NCI-H774 (cell line): ENCODE data around the gene TMEM237.
A peak's percentile ranks its signal among the peaks of the same experiment; 100 is the strongest.

ENCODE experiments used
- DNase-seq: peaks from one replicate; lab custom pipeline; 2025; lab: John Stamatoyannopoulos, UW

The TMEM237 gene

DNA sequence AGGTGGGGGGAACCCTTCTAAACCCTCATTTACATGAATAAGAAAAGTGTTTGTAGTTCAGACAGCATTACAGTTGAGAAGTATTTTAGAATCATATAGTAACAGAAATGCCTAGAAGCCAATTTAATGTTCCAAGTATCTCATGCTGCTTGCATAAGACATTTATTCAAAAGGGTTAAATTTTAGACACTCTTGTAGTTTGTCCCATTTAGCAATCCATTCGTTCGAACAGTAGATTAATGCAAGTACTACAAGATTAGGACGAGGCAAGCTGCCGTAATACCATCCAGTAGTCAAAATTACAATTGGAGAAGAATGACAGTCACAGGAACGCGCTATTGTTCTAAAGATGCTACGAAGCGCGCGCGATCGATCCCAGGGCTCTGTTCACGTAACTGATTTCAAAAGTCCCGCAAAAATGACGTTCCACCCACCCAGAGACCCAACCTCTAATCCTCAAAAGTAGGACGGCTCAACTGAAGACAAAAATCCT is 1.2 kb downstream of the TMEM237 start:
- DNase-seq: no peak

DNA sequence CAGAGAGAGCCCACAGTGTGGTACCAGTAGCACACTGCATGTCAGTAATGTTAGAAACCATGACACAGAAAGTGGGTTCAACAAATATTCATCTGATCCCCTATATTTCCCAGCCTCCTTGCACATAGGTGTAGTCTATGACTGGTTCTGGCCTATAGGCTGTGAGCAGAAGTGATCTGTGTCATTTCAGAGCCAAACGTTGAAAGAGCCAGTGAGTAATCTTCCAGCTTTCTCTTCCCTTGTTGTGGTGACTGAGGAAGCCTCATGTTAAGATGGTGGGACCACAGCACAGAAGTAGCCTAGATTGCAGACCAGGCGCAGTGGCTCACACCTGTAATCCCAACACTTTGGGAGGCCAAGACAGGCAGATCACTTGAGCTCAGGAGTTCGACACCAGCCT is 4.1 kb downstream of the TMEM237 start:
- no peak for DNase-seq

DNA sequence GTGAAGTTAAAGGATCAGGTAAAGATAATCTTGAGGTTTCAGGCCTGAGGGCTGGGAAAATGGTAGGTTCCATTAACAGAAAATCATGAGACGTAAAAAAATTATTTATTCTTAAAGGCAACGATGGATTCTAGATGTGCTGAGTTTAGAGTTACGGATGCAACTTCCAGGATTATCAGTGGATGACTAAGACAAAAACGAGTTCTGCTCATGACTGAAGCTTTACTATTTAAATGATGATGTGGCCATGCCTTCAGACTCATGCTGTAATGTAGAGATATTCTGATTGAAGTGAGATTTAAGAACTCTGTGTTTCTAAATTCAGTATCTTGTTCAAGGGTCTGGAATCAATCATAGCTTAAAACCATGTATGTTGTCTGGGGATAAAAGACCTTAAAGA is 5.0 kb downstream of the TMEM237 start:
- no peak for DNase-seq

DNA sequence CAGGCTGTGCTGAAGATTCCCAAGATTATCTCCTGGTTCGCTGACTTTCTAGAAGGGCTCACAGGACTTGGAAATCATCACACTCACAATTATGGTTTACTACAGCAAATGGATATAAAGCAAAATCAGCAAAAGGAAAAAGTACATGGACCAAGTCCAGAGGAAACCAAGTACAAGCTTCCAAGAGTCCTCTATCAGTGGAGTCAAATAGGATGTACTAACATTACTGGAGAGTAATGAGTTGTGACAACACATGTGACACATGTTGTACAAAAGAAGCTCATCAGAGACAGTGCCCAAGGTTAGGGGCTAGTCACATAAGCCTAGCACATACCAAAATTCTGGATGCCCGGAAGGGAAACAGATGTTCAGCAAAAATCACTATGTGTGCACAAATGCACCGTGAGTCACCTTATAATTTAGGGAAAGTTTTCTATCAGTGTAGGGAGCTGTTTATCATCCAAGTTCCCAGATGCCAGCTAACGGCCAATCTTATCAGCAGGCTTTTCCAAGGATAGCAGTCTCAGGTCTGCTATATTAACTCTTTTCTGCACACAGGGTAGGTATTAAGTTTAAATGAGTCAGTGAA is 9.5 kb downstream of the TMEM237 start:
- DNase-seq: no peak

DNA sequence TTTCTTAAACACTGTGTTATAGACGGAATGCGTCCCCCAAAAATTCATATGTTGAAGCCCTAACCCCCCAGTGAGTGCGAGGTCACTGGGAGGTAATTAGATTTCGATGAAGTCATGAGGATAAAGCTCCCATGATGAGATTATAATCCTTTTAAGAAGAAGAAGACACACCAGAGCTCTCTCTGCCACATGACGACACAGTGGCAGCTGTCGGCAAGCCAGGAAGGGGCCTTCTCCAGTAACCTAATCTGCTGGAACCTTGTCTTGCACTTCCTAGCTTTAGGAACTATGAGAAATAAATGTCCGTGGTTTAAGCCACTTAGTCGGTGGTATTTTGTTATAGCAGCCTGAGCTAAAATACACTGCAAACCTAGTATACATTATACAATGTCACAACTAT is 12.3 kb downstream of the TMEM237 start:
- DNase-seq: no peak

DNA sequence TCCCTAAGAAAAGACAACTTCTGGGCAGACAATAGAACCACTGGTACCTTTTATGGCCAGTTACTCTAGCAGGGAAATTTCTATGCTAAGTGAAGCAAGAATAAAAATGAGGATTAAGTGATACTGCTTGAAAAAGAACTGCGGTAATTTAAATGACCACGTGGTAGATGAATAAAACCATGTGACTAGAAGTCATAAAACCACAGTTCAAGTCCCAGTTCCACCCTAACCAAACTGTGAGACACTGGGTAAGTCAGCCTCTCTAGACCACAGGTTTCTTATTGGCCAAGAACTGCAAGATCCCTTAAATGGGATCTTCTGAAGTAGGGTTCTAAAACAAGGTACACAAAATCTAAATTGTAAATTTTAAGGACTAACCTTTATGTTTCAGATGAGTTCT is 12.7 kb downstream of the TMEM237 start:
- no peak for DNase-seq

DNA sequence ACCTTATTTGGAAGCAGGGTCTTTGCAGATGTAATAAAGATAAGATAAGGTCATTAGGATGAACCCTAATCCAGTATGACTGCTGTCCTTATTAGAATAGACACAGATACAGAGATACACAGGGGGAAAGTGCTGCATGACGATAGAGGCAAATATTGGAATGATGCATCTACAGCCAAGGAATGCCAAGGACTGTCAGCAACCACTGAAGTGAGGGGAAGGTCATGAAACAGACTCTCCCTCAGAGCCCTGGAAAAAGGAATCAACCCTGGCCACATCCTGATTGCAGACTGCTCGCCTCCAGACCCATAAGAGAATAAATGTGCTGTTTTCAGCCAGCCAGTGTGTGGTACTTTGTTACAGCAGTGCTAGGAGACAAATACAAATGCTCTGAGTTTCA is 14.8 kb downstream of the TMEM237 start:
- DNase-seq: no peak

DNA sequence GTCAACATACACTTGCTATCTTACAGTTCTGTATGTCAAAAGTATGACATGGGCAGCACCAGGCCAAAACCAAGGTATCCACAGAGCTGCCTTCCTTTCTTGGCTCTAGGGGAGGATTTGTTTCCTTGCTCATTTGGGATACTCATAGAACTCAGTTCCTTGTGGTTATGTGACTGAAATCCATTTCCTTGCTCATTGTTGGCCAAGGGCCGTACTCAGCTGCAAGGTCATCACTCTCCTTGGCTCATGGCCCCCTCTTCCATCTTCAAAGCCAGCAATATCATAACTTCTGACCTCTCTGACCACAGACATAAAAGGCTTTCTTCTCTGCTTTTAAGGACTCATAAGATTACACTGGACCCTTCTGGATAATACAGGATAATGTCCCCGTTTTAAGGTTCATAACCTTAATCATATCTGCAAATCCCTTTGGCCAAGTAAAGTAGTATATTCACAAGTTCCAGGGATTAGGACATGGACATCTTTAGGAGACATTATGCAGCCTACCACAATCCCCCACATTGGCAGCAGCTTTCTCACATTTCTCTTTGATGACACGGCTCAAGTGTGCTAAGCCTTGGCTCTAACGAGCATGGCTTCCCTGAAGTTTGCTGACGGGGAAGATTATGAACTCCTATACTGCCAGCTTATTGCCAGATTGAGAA is 20.9 kb downstream of the TMEM237 start:
- DNase-seq: no peak

DNA sequence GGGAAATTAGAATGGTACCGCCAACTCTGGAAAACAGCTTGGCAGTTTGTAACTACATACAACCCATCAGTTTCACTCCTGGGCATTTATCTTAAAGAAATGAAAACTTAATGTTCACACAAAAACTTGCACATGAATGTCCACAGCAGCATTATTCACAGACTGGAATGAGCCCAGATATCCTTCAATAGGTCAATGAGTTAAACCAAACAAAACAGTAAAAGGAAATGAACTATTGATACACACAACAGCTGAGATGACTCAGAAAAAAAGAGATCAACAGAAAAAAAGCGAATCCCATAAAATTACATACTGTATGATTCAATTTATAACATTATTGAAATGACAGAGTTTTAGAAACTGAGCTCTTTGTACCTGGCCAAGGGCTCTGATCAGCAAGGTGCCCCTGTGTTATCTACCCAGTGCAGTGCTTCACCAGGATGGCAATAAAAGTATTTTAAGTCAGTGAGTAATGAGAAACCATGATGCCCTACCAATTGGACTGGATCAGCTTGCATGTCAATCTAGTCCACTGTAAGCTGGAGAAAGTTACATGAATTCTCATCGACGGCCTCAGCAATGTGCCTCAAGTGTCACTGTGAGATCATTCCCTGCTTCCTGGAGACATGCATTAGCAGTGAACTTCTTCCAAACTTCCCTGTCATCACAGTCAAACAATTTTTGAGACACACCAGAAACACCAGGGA is 21.9 kb downstream of the TMEM237 start:
- no peak for DNase-seq

DNA sequence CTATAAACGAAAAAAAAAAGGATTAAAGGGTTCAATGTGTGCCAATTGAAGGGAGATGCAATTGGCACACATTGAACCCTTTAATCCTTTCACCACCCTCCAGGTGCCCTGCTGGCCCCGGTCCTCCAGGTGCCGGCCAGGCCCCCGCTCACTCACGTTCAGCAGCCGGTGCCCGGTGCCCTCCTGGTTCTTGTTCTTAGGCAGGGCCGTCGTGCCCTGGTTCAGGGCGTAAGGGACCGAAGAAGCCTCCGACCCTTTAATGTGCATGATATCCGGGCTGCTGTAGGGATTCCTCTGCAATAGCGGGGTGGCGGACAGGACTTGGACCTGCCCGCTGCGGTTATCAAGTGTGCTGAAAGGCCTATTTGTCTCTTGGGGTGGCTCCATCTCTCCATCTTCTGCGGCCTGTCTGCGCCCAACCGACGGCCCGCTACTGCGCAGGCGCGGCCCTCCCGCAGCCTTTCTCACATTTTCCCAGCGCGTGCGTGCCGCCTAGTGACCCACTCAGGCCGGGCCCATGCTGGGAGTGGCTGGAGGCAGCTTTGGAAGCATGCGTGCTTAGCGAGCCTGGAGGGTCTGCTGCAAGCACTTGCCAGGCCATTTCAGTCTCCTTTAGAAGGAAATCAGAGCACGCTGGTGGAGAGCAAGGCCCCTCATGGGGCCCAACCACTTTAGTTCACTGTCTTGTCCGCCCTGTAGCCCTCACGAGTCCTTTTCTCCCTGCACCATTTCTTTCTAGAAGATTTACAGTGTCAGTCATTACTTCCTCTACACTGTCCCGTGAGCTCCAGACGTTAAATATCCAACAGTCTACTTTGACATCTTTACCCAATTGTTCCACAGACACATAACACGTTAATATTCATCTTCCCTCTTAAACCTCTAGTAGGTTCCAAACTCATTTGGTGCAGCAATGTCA is 24.3 kb downstream of the TMEM237 start:
- peak; percentile 62 for DNase-seq

DNA sequence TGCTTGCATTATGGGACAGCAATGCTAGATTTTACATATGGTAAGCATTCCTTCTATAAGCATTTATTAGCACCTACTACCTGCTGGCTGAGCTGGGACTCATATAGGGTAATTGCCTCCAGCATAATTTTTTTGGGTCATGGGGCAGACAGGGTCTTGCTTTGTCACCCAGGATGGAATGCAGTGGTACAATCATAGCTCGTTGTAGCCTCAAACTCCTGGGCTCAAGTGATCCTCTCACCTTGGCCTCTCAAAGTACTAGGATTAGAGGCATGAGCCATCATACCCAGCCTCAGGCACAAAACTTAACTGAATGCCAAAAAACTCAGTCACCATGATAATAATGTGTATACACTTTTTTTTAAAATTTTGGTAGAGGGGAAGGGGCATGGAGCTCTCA is 35.3 kb downstream of the TMEM237 start:
- no peak for DNase-seq

DNA sequence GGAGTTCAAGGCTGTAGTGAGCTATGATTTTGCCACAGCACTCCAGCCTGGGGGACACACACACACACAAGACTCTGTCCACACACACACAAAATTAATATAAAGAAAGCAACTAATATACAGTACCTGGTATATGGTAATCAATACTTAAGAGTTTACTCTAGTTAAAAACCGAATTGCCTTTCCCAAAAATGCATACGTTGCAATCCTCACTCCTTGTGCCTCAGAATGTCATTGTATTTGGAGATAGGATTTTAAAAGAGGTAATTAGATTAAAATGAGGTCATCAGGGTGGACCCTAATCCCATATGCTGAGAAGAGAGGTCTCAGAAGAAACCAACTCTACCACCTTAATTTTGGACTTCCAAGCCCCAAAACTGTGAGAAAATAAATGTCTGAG is 35.7 kb downstream of the TMEM237 start:
- DNase-seq: no peak

DNA sequence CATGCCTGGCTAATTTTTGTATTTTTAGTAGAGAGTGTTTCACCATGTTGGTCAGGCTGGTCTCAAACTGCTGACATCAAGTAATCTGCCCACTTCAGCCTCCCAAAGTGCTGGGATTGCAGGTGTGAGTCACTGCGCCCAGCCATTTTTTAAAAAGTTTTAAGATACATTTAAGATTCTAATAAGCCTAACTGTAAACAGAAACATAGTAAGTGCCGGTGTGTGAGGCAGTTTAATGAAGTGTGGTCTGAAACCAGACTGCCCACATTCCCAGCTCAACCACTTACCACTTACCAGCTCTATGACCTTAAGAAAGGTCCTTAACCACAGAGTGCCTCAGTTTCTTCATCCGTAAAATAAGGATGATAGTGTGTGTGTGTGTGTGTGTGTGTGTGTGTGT is 42.4 kb downstream of the TMEM237 start:
- DNase-seq: no peak

DNA sequence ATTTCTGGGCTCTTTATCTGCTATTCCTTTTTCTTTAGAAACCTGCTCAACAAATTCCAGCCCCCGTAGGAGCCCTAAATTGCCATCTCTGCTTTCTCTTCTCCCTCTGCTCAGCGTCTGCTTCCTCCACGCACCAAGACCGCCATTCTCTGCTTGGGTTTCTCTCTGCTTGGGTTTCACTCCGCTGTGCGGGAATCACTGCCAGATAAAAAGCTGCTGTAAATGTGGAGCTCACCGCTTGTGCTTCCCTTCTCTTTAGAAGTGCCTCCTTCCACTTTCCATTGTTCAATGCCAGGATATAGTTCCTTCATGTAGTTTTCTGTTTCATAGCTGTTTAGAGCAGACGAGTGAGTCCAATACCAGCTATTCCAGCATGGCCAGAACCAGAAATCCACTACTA is 45.9 kb downstream of the TMEM237 start:
- no peak for DNase-seq

DNA sequence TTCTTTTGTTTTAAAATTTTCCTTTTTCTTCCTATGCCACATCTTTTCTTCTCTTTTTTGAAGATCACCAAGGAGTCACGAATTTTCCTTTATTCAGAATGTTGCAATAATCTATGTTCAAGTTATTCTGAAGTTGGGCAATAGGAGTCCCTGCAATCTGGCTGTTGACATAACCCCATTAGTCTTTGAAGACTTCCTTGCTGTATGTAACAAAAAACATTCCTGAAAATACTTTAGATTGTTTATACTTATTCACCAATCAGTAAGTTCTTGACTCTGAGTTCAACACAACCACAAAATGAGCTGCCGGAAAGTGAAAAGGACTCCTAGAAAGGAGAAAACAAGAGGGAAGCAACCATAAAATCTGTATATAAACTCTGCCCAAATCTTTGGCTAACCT is 62.8 kb downstream of the TMEM237 start:
- no peak for DNase-seq

DNA sequence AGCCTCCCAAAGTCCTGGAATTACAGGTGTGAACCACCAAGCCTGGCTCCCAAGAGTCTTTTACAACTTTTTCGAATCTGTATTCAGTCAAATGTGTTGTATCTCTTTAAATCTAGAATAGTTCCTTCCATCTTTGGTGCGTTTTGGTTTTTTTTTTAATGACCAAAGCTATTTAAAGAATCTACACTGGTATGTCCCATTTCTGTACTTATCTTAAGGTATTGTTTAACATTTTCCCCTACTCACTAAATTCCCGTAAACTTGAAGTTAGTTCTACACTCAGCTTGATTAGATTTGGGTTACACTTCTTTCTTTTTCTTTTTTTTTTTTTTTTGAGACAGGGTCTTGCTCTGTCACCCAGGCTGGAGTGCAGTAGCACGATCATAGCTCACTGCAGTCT is 63.8 kb downstream of the TMEM237 start:
- DNase-seq: no peak

DNA sequence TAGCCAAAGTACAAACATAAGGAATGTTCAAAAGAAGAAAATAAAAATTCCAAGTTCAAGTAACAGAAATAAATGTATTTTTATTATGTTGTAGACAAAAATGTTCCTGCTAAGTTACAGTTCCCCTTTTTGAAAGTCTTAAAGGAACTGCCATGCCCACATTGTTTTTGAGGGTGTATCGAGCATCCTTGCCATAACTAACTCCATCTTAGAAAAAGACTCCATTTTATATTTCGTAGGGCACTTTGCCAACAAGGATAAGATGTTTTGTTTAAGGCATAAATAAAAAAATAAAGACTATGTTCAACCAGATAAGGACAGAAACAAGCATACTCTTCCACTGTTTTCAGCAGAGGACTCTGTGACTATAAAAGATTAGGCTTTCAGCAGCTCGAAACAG is 67.3 kb downstream of the TMEM237 start:
- DNase-seq: no peak

DNA sequence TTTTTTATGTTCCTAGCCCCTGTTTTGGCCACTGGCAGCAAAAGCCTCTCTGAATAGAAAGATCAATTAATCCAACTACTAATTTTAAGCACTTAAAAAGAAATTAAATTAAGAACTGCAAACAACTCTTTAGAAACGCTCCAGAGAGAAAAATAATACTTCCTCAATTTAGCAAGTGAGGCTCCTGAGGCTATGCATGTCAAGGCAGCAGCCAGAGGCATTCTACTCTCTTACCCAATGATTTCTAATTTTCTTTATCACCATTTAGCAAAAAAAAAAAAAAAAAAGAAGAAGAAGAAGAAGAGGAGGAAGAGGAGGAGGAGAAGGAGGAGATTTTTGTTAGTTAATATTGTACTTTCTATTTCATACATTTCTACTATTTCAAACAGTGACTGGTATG is 68.5 kb downstream of the TMEM237 start:
- no peak for DNase-seq

DNA sequence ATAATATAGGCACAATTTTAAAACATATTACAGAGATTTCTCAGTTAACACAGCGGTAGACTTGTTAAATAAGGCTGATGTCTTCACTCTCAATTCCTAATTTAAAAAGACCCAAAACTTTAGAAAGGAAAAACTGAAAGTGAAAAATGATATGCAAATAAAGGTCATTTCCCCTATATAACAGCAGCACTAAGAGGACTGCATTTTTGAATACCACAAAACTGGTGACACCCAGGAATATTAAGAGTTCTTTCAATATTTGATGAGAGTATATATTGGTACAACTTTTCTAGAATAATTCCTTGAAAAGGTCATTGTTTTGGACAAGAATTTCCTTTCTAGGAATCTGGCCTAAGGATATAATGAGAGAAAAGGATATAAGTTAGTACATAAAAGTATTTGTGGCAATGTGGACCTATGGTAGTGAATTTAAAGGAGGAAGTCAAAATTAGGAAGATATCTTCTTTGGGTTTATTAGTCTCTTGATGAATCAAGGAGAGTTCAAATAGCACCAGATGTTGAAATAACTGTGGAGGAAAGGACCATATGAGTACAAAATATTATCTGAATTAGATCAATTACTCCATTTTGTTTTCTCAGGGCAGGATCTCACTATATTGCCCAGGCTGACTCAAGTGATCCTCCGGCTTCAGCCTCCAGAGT is 70.3 kb downstream of the TMEM237 start:
- no peak for DNase-seq
